MG63 (cell line): ENCODE measurements around the gene CEP85L. TPM values are rescaled to one million over a fixed set of nuclear protein-coding genes. Genes with fewer than 3 reads are reported as not detected.

Source experiments
- DNase-seq: peaks from one replicate; pipeline ENCODE4 v3.0.0-alpha.2; 2020
- H3K27me3 ChIP-seq: fragments of 250-450 bp; sonication (Bioruptor Pico); 2 replicates; pipeline ENCODE4 v1.5.1; 2020; ENCODE audit warnings: mild to moderate bottlenecking, moderate library complexity
- H3K36me3 ChIP-seq: fragments of 250-450 bp; sonication (Bioruptor Pico); 2 replicates; pipeline ENCODE4 v1.5.1; 2020; ENCODE audit warnings: mild to moderate bottlenecking, moderate library complexity
- H3K4me3 ChIP-seq: fragments of 250-450 bp; sonication (Bioruptor Pico); 2 replicates; pipeline ENCODE4 v1.5.1; 2020; ENCODE audit warnings: mild to moderate bottlenecking, moderate library complexity
- H3K9me3 ChIP-seq: fragments of 250-450 bp; sonication (Bioruptor Pico); 2 replicates; pipeline ENCODE4 v1.5.1; 2020; ENCODE audit warnings: mild to moderate bottlenecking, moderate library complexity
- total RNA-seq: library from RNA; depleted of rRNA; stranded (reverse); fragments of >200 nt; shearing (Covaris generic); gene quantifications from 2 replicates; pipeline ENCODE4 v1.2.3, GENCODE V29; 2014; ENCODE audit warnings: low replicate concordance

CEP85L gene
- total RNA-seq, 1 experiment from 2014 or later: 4.9 TPM

DNA sequence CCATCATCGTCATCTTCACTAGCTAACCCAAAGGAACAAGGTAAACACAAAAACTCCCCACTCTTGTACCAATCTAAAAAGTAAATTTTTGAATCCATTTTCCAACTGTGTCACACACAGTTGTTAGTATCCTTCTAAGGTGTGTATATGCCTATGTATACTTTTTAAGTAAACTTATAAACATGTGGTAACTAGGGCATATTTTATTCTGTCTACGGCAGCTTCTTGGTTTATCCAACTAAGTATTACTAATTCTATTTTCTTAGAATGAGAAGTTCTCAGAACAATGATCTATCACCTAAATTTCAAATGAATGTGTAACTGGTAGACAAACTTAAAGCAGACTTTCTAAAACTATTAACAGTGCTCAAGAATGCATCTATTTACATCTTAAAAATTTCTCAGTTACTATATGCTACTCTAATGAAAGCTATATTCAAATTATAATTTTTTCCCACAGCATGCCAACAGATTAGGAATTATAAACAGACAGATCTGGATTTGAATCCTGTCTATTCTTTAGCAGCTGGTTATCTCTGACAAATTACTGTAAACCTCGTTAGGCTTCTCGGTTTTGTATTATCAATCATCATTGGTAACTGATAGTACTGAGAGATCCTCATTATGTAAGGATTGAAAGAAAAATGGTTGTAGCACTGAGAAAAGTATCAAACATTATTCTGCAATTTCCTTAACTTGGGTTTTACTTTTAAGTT lies 105.1 kb downstream of the CEP85L start:
- no peaks in the 10 kb centered on the region for H3K9me3 ChIP-seq

DNA sequence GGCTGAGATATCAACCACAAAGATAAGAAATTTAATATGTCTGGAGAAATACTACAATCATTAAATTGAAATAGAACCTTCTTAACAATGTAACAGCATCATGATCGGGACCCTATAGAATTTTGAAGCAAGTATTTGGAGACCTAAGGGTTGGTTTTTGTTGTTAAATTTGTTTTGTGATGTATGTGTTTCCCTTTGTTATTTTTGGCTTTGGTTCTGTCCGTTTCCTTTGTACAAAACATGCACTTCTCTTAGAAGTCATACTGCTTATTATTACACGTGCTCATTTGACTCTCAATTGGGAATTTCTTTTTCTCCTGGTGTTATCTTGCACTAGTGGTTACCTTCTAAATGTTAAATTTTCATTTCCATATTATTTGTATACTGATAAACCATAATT lies 107.3 kb downstream of the CEP85L start:
- Histone ChIP-seq H3K36me3 (no peaks in the 10 kb centered on the region; the same call in 1 of the 2 replicates), H3K4me3 (no peak overlapping the region), H3K27me3 (no peaks in the 10 kb centered on the region), H3K9me3 (no peaks in the 10 kb centered on the region)
- no peak for DNase-seq

More for the DNA sequence above, 105.1 kb downstream of the CEP85L start:
- Histone ChIP-seq H3K4me3 (no peak overlapping the region), H3K36me3 (no peaks in the 10 kb centered on the region; the same call in 1 of the 2 replicates), H3K27me3 (no peaks in the 10 kb centered on the region)
- no peak for DNase-seq

DNA sequence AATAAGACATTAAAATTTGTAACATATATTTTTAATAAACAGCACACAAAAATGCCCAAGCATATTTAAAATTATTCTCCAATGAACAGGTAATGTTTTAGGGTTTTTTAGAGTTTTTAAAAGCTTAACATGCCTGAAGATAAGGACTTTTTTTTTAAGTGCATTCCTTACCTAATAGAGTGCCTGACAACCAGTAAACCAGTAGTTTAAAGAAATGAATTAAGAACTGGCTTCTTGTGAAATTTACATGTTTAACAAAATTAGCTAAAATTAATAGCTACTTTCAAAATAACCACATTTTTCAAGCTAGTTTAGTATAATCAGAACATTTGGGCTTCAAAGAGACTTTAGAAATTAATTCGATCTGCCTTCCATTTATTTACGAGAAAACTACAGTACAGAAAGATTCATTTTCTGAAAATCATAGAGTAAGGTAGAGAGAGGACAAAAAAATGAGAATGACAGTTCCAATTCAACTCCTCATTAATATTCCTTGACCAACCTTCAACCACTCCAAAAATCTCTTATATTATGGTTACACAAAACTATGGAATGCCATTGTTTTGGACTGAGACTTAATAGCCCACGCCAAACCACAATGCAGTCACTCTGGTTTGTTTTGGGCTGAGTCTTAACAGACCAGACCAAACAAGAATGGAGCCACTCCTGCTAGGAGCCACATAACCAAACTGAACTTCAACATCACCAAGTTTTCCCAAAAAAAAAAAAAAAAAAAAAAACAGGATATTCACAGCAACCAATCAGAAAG lies 109.0 kb downstream of the CEP85L start:
- Histone ChIP-seq H3K4me3 (no peak overlapping the region), H3K9me3 (no peaks in the 10 kb centered on the region), H3K27me3 (no peaks in the 10 kb centered on the region), H3K36me3 (no peaks in the 10 kb centered on the region; the same call in 1 of the 2 replicates)
- DNase-seq: peak; percentile 40

DNA sequence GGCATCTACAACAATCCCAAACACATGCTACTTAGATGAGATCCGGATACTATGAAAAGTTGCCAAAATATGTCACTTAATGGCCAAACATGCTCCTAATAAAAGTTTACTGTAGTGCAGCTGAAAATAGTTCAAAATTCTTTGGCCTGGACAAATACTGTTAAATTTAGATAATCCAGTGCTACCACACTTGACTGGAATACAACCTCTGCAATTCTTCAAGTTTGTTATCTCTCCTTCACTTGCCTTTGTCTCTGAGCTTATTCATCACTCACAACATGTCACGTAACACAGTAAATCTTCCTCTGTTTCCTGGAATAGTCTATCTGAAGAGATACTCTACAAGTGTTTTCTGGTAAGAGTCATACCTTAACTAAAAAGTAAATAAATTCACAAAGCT lies 113.8 kb downstream of the CEP85L start:
- Histone ChIP-seq H3K36me3 (no peaks in the 10 kb centered on the region), H3K9me3 (no peaks in the 10 kb centered on the region), H3K4me3 (no peak overlapping the region), H3K27me3 (no peaks in the 10 kb centered on the region)
- DNase-seq: no peak

DNA sequence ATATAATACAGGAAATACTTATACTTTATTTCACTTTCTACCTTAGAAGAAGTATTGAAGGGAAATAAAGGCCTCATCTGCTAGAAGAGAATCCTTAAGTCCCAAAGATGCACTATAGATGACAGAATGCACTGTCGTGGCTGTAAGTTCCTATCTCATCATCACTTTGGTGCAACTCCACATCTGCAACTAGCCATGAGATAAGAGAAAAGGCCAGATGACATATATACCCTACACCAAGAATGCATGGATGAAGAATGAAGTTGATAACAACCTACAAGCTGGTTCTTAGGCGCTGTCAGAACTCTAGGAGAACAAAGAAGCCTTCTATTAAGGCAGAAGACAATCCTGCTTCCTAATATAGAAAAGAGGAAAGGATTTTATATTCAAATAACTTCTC lies 114.9 kb downstream of the CEP85L start:
- no peak overlapping the region for H3K4me3 ChIP-seq
- no peaks in the 10 kb centered on the region for H3K36me3 ChIP-seq
- H3K27me3 ChIP-seq: no peaks in the 10 kb centered on the region
- no peak for DNase-seq
- no peaks in the 10 kb centered on the region for H3K9me3 ChIP-seq

DNA sequence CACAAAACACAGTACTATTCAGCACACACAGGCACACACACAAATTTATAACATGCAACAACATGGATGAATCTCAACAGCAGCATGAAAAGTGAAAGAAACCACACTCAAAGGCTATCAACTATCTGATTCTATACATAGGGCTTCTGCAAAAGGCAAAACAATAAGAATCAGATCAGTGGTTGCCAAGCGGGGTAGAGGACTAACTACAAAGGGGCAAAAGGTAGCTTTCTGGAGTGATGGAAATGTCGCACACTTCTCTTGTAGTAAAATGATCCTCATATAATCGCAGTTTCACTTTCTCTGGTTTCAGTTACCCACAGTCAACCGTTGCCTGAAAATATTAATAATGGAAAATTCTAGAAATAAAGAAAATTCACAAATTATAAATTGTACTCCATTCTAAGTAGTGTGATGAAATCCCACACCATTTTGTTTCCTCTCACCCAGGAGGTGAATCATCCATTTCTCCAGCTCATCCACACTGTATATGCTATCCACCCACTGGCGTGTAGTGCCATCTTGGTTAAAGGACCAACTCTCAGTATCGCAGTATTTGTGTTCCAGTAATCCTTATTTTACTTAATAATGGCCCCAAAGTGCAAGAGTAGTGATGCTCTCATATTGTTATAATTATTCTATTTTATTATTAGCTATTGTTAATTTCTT lies 116.1 kb downstream of the CEP85L start:
- H3K36me3 ChIP-seq: no peaks in the 10 kb centered on the region
- H3K27me3 ChIP-seq: no peaks in the 10 kb centered on the region
- no peaks in the 10 kb centered on the region for H3K9me3 ChIP-seq
- no peak for DNase-seq
- no peak overlapping the region for H3K4me3 ChIP-seq

DNA sequence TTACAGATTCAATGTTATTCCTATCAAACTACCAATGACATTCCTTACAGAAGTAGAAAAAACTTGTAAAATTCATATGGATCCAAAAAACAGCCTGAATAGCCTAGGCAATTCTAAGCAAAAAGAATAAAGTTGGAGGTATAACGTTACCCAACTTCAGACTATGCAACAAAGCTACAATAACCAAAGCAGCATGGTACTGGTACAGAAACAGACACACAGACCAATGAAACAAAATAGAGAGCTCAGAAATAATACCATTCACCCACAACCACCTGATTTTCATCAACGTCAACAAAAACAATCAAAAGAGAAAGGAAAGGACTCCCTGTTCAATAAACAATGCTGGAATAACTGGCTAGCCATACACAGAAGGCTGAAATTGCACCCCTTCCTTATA lies 120.4 kb downstream of the CEP85L start:
- H3K4me3 ChIP-seq: no peak overlapping the region
- no peaks in the 10 kb centered on the region for H3K27me3 ChIP-seq
- no peaks in the 10 kb centered on the region for H3K9me3 ChIP-seq
- no peak for DNase-seq
- H3K36me3 ChIP-seq: no peaks in the 10 kb centered on the region

DNA sequence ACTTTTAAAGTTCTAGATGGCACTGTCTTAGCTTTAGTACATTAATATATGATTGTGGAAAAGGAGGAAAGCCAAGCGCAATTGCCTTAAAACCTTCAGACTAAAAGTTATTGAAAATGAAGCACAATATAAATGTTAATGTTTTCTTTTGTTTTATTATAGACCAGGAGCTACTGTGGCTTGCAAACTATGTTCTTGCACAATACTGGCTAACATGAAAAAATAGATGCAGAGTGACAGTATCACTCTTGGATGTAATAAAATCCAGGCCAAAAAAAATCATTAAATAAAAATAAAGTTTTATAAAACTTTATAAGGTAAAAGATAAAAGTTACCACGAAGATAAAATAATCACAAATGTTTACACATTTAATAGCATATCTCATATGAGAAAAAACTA lies 121.6 kb downstream of the CEP85L start:
- no peaks in the 10 kb centered on the region for H3K36me3 ChIP-seq
- no peaks in the 10 kb centered on the region for H3K27me3 ChIP-seq
- no peak overlapping the region for H3K4me3 ChIP-seq
- no peaks in the 10 kb centered on the region for H3K9me3 ChIP-seq
- no peak for DNase-seq

DNA sequence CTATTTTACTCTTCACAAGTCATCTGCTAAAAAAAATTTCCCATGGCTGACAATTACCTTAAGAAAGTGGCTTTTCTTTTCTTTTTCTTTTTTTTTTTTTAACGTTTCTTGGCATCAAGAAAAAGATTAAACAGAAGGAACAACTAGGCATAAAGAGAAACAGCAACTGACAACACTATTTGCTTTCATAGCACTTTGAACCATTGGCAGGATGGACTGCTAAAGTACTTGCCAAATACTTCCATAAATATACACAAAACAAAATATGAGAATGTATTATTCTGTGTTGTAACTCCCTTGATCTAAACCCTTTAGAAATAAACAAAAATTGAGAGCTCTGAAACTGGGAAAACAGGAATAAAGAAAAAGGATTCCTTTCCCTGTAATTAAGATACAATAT lies 123.3 kb downstream of the CEP85L start:
- no peaks in the 10 kb centered on the region for H3K36me3 ChIP-seq
- H3K27me3 ChIP-seq: no peaks in the 10 kb centered on the region
- no peak for DNase-seq
- no peaks in the 10 kb centered on the region for H3K9me3 ChIP-seq
- H3K4me3 ChIP-seq: no peak overlapping the region

DNA sequence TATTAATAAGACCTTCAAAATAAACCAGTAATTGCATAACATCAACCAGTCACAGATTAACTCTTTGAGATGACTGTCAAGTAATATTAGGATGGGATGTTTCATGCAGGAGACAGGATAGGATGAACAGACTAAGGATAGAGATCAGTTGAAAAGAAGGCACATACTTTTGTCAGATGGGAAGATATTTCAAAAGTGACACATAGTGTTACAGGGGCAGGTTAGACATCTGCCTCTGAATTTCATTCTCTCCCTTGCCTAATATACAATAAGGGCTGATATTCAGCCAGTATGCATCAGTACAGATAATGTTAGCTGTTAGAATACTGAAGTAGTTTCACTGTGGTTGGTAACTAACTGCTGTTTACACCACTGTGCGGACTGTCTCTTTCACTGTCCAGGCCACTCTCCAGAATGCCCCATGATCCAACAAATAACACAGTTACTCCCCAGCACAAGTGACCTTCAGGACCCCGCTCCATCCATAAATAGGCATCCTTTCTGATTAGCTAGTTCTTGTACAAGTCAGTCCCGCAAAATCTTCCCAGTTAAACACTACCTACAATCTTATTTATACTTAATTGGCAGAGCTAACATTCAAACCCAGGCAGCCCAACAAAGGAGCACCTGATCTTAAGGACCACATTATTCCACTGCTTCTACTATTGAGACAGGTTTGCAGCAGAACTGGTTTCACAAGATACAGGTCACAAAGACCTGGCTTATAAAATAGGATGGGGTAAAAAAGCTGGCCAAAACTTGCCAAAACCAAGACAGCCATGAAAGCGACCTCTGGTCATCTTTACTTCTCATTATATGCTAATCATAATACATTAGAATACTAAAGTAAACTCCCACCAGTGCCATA lies 125.2 kb downstream of the CEP85L start:
- Histone ChIP-seq H3K36me3 (no peaks in the 10 kb centered on the region), H3K9me3 (no peaks in the 10 kb centered on the region), H3K4me3 (no peak overlapping the region), H3K27me3 (no peaks in the 10 kb centered on the region)
- DNase-seq: no peak

DNA sequence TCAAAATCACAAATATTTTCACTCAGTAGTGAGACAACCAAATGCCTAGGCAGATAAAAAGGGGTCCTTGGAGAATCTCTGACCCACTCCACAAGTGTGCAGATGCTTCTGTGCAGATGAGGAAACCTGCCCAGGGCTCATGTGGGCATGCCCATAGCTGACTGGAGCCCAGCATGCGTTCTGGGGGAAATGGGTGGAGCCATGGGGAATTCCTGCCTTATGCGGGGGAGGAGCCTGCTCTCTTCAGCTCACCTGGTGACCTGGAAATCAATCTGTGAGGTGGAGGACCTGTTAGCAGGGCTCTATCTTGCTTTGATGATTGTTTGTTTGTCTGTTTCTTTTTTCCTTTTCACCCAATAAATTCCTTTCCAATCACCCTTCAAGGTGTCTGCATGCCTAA lies 126.7 kb downstream of the CEP85L start:
- no peaks in the 10 kb centered on the region for H3K9me3 ChIP-seq
- H3K36me3 ChIP-seq: peaks cover 2% of the 10 kb centered on the region; the same call in 1 of the 2 replicates
- H3K4me3 ChIP-seq: no peak overlapping the region
- no peak for DNase-seq
- no peaks in the 10 kb centered on the region for H3K27me3 ChIP-seq

DNA sequence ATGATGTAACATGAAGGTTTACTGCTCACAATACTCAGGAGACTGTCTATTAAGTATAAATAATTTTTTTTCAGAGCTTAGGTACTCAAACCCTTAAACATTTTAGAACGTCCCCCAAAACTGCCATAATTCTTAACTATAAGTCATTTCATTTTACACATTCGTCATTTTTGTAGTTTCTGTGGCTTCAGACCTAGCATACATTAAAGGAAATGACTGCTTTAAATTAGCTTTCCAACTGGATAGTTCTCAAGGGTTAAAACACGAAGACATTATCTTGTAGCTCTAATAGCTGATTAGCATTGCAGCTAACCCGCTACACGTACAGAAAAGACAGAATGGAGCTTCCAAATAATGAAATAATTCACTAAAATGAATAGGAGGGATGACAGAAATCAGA lies 128.2 kb downstream of the CEP85L start:
- no peak overlapping the region for H3K4me3 ChIP-seq
- no peaks in the 10 kb centered on the region for H3K9me3 ChIP-seq
- no peak for DNase-seq
- H3K27me3 ChIP-seq: no peaks in the 10 kb centered on the region
- peaks cover 9% of the 10 kb centered on the region; the same call in 1 of the 2 replicates for H3K36me3 ChIP-seq

DNA sequence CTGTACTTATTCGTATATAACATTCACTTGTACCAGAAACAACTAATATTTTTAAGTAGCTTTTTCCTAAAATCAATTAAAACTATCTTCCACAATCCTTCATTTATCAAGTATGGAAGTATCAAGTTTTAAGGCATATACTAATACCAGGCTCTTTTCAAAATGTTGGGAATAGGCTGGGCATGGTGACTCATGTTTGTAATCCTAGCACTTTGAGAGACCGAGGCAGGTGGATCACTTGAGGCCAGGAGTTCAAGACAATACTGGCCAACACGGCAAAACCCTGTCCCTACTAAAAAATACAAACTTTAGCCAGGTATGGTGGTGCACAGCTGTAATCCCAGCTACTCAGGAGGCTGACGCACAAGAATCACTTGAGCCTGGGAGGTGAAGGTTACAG lies 129.0 kb downstream of the CEP85L start:
- no peak overlapping the region for H3K4me3 ChIP-seq
- peaks cover 9% of the 10 kb centered on the region; the same call in 1 of the 2 replicates for H3K36me3 ChIP-seq
- H3K27me3 ChIP-seq: no peaks in the 10 kb centered on the region
- H3K9me3 ChIP-seq: no peaks in the 10 kb centered on the region
- no peak for DNase-seq

DNA sequence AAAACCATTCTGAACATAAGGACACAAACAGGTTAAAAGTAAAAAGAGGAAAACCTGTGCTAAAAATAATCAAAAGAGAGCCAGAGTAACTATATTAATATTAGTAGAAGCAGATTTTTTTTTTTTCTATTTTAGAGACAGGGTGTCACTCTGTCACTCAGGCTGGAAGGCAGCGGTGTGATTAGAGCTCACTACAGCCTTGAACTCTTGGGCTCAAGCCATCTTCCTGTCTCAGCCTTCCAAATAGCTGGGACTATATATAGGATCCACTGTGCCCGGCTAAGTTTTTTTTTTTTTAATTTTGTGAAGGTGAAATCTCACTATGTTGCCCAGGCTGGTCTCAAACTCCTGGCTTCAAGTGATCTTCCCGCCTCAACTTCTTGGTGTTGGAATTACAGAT lies 136.7 kb downstream of the CEP85L start:
- no peaks in the 10 kb centered on the region for H3K27me3 ChIP-seq
- no peak for DNase-seq
- peaks cover 6% of the 10 kb centered on the region; the same call in 1 of the 2 replicates for H3K36me3 ChIP-seq
- H3K9me3 ChIP-seq: no peaks in the 10 kb centered on the region
- no peak overlapping the region for H3K4me3 ChIP-seq

DNA sequence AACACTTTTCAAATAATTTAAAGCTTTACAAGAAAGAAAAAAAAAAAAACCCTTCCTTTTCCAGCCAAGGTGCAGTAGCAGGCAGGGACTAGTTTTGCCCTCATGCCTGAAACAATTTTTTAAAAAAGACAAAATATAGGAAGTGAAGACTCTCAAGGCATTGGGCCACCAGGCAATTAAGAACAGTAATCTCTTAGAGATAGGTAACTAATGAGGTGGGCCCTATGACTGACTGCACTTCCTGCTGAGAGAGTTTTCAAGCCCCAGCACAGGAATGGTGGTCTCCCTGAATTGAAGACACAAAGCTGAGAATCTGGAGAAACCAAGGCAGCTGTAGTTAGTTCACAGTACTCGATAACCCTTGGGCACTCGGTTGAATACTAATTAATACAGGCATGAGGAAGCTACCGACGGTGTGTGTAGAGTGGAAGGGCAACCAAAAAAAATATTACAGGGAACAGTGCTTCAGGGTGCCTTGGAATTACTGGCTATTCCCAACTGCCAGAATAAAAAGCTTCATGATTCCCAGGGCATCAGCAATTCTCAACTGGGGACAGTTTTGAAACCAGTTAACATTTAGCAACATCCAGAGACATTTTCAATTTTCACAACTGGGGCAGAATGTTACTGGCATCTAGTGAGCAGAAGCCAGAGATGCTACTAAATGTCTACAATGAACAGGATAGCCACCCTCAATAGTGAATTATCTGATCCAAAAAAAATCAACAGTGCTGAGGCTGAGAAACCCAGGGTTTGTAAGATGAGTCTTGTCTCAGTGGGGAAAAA lies 139.3 kb downstream of the CEP85L start:
- Histone ChIP-seq H3K27me3 (no peaks in the 10 kb centered on the region), H3K9me3 (no peaks in the 10 kb centered on the region), H3K36me3 (no peaks in the 10 kb centered on the region), H3K4me3 (no peak overlapping the region)
- no peak for DNase-seq
